Measurements from ENCODE around the gene GRIPAP1.

Gene GRIPAP1, protein sequence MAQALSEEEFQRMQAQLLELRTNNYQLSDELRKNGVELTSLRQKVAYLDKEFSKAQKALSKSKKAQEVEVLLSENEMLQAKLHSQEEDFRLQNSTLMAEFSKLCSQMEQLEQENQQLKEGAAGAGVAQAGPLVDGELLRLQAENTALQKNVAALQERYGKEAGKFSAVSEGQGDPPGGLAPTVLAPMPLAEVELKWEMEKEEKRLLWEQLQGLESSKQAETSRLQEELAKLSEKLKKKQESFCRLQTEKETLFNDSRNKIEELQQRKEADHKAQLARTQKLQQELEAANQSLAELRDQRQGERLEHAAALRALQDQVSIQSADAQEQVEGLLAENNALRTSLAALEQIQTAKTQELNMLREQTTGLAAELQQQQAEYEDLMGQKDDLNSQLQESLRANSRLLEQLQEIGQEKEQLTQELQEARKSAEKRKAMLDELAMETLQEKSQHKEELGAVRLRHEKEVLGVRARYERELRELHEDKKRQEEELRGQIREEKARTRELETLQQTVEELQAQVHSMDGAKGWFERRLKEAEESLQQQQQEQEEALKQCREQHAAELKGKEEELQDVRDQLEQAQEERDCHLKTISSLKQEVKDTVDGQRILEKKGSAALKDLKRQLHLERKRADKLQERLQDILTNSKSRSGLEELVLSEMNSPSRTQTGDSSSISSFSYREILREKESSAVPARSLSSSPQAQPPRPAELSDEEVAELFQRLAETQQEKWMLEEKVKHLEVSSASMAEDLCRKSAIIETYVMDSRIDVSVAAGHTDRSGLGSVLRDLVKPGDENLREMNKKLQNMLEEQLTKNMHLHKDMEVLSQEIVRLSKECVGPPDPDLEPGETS

DNA sequence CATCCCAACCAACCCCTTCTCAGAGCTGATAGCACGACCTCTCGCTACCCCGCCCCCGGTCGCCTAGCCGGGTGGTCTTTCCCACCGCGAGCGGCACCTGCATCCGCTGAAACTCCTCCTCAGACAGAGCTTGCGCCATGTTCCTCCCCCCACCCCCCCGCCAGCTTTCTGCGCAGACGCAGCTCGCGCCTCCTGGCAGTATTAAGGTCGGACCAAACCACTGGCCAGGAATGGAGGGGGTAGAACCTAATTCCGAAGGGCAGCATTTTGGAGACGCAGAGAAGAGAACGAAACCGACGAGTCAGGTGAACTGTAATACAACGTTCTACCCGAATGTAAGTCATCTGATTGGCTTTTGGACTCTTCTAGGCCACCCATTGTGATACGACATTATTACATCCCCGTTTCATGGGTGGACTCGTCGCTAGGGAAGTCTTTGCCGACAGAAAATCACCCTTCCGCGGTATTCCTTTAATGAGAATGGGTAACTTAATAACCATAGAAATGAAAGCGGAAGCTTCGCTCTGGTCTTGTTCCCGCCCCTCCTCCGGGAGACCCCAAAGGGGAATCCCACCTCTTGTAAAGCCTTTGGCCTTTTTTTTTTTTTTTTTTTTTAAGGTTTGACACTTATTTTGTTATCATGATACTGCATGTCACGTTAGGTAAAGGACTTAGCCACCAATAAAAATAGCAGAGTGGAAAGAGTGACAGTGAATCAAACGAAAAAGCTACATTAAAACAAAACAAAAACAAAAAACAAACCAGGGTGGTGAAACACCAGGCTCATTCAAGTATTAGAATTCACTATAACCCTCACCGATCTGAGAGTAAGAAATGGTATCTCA, at the start of gene GRIPAP1:
TSS of gene GRIPAP1 (minus strand) at position 174 of the 845 bp plus-strand sequence. CDS start at position 139, 35 bp downstream.
- DNase-seq = peak; percentile 88

DNA sequence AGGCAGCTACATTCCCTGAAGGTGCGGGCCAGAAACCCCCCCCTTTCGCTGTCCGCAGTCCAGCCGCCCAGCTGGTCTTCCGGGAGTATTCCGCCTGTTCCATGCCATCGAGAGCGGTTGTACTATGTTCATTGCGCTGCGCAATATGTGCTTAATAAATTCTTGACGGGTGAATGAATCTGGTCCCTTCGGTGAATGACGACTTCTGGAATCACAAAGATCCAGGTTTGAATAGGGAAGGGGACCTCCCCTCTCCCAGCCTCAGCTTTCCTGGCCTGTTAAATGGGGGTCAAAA, 41.9 kb upstream of the GRIPAP1 start:
- DNase-seq = no peak

DNA sequence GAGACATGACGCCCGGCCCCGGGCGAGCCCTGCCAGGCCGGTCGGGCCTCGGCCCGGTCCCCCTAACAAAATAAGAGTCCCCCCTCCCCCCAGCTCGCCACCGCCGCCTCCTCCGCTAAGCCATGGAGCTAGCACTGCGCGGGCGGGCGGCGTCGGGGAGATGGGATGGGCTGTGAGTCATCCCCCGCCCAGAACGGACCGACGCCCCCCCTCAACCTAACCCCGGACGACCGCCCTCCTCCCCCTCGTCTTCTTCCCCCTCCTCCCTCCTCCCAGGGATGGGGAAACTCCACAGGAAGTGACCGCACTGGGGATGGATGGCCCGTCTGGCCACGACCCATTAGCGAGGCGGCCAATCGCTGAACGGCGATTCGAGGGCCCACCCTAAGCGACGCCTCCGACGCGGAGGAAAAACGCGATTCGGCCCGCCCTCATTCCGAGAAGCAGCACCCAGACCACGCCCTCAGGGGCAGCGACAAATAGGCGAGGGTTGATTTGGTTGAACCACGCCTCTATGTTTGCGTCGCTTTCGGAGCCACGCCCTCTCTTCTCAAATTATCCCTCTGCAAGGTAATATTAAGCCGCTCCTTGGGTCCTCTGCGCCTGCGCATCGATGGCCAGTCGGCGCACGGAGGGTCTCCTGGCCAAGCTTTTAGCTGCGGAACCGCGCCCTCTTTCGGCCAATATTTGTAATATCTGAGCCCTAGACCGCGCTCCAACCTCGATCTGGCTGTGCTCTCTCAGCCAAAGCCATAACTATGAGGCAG, 41.3 kb upstream of the GRIPAP1 start, which contains the start of gene TFE3:
TSS of gene TFE3 (minus strand) at position 138 of the 767 bp plus-strand sequence. CDS start at position 7, 131 bp downstream.
- DNase-seq = peak; percentile 99

DNA sequence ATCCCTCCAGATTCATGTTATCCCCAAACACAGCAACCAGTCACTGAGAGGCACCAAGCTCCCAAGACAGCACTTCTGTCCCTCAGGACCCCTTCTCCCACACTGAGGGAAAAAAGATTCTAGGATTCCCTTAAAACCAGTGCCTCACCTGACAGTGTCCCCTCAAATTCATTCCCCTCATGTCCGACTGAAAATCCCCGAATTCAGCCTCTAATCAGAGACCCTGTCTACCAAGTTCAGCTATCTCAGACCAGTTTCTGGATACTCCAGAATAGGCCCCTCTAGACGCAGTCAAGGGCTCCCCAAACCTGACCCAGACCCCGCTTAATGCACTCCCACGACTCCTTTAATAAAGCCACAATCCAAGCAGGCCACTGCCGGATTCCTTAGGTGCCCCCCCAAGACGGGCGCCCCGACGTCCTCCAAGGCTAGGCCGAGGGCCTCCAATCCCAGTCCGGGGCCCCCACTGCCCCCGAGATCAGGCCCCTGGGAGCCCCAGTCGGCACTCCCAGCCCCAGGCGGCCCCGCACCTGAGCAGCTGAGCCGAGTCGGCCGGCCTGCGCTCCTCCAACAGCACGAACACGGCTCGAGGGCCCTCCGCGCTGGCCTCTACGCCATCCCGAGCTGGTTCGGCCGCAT, 40.6 kb upstream of the GRIPAP1 start:
- DNase-seq = no peak

DNA sequence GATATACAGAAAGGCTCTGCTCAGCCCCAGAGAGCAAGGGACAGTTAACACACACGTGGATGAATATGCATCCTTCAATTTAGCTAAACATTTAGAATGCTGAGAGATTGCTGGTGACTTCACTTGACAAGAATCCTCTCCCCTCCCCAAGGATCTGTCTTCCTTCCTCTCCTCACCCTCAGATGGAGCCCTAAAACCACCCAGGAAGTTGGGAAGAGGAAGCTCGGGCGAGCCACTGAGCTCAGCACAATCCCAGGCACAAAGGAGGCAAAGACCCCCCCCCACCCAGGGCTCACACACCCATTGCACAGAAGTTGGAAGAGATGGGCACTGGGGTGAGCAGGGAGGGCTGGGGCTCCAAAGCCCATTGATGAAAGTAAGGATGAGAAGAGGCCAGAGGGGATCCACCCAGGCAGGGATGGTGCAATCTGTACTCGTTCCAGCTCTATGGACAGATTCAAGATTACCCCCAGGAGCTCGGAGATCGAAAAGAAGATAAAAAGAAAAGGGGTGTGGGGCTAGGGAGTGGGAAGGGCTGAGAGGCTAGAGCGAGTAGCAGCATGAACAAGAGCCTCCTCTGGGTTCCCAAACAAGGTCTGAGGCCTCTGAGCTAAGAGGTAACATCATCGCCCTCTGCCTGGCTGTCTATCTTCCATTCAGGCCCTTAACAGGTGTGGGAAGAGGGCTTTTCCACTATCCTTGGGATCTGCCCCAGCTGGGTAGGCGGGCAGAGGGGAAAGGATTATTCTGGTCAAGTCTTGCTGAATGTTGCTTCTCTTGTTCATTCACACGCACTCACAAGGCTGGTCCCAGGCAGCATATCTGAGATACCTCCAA, 39.9 kb upstream of the GRIPAP1 start:
- peak; percentile 13 for DNase-seq

DNA sequence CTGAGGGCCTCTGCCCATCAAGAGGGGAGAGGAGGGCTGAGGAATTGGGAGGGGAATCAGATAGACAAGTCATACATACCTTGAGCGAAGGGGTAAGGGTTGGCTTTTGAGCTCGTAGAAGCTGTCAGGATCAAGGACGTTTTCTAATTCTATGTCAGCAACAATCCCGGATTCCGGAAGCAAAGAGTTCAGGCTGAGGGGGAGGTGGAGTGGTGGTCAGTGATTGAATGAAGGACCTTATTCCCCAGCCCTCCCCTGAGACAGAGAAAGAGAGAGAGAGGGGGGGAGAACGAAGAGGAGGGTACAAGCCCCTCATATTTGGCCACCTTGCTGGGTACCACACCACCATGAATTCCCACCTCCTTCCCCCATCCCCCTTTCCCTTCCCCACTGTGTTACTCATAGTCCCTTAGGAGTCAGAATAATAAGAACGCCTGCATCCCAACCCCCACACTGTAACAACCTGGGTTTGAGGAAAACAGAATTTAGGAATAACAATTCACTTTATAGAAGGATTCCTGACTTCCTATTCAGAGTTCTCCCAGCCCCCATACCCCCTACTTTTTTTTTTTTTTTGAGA, 38.4 kb upstream of the GRIPAP1 start:
- DNase-seq = no peak

DNA sequence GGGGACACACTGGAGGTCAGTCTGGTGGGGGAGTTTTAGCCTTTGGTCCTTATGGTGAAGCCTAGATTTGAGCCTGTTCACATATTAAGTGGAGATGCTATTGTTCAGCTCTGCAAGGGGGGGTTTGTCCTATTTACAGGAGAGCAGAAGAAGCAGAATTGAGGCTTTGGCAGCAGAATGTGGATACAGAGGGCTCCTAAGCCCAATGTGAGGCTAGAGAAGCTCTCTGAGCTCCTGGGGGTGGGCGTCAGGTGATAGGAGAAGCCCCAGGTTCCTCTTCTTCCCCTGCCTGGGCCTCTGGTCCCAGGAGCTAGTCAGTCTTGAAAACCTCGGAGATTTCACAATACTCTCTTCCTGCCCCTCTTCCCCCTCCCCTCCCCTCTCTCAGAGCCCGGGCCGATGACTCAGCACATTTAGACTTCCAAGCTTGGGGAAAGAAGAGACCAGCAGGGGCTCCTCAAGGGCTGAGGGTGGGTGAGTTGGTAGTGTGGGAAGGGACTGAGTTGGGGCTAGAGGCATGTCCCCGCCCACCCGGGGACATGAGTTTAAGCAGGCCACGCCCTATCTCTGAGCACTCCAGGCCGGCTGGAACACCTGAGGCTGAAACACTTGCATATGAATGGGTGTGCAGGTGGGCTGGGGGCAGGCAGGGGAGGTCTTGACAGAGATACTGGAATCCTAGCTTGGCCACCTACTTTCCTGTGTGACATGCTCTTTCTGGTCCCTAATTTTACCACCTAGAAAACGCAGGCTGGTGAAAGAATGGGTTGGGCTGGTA, 37.7 kb upstream of the GRIPAP1 start:
- peak; percentile 77 for DNase-seq

DNA sequence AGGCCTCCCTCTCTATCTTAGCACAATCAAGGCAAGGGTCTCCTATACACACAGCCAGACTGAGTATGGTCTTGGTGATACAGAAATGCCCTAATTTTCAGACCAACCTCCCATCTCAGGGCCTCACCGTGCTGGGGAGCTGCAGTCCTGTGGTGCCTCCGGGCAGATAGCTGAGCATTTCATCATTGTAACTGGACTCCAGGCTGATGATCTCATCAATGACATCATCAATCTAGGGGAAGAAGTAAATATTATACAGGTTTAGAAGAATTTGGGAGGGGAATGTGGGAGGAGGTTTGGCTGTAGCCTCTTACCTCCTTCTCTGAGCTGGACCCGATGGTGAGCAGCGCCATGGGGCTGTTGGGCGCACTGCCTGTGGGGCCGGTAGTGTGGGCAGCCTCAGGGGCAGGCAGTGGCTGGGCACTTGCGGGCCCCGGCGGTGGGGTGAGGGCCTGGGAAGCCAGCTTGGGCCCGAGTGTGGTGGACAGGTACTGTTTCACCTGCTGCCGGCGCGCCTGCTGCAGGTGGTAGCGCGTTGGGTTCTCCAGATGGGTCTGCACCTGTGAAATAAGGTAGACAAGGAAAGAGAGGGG, 35.9 kb upstream of the GRIPAP1 start:
- DNase-seq = peak; percentile 25

DNA sequence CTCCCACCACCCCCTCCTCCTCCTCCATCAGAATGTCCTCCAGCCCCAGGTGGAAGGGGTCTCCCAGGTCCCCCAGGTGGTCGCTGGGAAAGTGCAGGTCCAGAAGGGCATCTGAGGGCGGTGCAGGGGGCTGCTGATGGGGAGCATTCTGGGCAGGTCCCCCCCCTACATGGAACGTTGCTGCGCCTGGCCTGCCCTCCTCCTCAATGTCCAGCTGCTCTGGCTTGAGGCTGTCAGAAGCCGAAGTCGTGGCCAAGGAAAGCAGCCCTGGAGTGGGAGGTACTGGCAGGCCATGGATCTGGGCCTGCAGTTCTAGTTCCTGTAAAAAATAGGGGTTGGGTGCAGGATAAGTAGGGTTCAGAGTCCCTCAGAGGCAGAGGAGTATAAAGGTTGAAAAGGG, 28.2 kb upstream of the GRIPAP1 start:
- no peak for DNase-seq

DNA sequence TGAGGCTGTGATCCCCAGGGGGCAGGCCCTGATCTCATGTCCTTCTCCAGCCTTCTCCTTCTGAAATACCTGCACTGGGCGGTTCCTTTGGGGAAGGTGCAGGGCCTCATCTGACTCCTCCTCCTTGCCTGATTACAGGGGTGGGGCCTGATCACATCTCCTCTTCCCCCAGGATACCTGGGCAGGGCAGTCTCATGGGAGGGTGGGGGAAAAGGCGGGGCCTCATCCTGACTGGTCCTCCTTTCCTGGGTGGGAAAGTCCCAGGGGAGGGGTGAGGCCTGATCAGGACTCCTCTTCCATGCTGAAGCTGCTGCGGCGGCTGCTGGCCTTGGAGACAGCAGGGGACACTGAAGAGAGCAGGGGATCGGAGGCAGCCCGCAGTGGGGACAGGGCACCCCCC, 27.8 kb upstream of the GRIPAP1 start:
- no peak for DNase-seq

DNA sequence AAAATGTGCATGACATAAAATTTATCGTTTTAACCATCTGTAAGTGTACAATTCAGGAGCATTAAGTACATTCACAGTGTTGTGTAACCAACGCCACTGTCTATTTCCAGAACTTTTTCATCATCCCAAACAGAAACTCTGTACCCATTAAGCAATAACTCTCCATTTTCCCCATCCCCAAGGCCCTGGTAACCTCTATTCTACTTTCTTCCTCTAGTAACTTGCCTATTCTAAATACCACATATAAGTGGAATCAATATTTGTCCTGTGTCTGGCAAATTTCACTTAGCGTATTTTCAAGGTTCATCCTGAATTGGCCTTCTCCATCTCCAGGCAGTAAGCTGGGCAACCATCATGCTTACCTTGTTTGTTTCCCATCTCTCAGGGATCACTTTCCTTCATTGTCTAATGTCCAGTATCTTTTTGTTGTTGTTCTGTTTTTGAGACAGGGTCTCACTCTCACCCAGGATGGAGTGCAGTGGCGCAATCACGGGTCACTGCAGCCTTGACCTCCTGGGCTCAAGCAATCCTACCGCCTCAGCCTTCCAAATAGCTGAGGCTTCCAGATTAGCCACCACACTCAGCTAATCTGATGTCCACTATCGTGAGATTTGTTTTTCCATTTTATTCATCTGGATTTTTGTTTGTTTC, 17.7 kb upstream of the GRIPAP1 start:
- DNase-seq = no peak

DNA sequence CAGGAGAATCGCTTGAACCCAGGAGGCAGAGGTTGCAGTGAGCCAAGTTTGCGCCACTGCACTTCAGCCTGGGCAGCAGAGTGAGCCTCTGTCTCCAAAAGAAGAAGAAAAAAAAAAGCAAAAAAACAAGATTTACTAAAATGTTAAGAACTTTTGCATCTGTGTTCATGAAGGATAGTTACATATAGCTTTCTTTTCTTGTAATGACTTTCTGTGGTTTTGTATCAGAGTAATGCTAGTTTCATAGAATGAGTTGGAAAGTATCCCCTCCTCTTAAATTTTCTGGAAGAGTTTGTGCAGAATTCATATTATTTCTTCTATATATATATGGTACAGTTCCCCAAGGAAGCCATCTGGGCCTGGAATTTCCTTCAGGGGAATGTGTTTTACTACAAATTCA, 17.0 kb upstream of the GRIPAP1 start:
- DNase-seq = no peak

DNA sequence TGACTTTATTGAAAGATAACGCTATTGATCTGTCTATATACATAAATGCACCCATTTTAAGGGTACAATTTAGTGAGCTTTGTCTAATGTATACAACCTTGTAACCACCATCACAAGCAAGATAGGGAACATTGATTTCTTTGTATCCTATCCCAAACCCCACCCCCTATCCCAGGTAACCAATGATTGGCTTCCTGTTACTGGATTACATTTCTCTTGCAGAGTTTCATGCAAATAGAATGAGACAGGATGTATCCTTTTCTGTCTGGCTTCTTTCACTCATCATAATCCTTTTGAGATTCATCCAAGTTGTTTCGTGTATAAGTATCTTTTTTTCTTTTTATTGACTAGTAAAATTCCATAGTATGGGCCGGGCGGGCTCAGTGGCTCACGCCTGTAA, 1.6 kb upstream of the GRIPAP1 start:
- no peak for DNase-seq

DNA sequence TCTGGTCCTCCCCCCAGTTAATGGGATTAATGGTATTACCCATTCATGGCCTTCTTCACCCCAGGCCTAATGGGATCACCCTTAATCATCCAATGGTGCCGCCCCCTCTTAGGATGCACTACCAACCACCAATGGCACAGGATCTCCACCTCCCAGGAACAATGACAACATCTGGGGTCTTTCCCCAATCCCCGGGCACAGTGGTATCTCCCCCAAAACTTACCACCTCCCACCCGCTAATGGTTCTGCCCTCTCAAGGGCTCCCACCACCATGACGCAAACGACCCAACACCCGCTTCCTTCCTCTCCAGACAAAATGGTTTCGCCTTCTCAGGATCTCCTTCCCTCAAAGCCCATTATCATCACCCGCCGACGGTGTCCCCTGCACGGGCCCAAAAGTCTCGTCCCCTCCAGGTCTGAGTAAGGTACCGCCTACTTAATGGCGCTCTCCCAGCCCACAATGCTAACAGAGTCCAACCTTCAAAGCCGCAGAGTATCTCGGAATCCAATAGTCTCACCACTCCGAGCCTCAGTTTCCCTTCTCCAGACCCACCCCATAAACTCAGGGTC, 458 bp downstream of the GRIPAP1 start:
- peak; percentile 28 for DNase-seq

DNA sequence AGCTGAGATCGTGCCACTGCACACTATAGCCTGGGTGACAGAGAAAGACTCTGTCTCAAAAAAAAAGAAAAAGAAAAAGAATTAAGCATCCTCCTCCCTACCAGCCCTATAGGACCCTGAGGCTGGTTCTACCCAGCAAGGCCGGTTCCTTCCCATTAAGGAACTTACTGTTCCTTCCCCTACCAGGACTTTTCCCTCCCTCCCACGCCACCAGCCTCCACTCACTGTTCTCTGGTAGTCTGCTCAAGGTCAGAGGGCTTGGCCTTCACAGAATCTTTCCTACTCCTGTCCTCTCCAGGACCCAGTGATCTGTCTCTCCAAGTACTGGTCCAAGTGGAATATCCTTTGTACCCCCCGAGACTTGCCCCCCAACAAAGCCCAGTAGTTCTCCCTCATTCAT, 1.4 kb downstream of the GRIPAP1 start:
- DNase-seq = no peak

DNA sequence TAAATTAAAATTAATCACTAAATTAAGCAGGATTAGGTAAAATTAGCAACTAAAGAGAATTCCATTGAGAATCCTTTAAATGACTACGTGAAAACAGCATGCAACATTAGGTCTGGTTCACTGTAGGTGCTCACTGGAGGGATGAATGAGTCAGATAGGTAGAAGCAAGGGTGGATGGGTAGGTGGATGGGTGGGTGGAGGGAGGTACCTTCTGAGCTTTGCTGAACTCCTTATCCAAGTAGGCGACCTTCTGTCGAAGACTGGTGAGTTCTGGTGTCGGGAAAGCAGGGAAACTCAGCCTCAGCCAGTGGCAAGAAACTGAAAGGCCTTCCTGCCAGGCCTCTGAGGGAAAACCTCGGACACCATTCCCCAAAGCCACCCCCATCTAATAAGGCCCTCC, 3.0 kb downstream of the GRIPAP1 start:
- DNase-seq = no peak

DNA sequence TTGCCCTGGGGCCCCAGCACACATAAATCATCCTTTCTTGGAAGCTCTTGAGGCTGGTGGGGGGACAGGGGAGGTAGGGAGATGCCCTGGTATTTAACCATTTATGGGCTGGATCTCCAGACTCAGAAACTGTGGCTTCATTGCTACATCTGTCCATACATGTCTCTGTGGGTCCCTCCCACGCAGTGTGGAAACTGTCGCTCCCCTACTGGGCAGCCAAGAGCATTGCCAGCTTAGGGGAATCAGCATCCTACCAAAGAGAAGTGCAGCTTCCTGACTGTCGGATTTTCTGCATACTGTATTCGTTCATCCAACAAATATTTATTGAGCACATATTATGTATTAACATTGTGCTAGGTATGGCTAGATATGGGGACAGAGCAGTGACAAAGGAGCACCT, 3.7 kb downstream of the GRIPAP1 start:
- no peak for DNase-seq

DNA sequence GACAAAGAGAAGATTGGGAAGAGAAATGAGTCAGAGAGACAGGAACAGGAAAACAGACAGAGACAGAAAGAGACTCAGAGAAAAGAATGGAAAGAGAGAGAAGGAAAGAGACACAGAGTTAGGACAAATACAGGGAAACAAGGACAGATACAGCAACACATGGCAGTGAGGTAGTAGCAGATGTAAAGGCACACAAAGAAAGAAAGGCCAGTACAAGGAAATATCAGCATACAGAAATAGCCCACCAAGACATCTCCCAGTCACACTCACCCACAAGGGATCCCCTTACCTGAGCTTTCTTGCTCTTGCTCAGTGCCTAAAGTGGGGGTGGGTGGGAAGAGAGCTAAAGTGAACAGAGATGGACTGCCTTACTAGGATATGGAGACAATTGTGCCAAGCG, 4.2 kb downstream of the GRIPAP1 start:
- no peak for DNase-seq
